Measurements from ENCODE around the gene RETREG2. TPM values are rescaled to one million over a fixed set of nuclear protein-coding genes. Genes with fewer than 3 reads are reported as not detected.

The RETREG2 gene
- total RNA-seq, 6 experiments from 2014 or later: 77.3 to 102 (median 85.5) TPM

- H3K4me1 Mint-ChIP-seq (ENCODE audit: low read depth): peaks cover 44% of the 10 kb centered on the region
- no peak for TF ChIP-seq CTCF (IDR thresholded peaks at IDR 0.05)
- H3K27me3 Mint-ChIP-seq (ENCODE audit: insufficient read depth): peaks cover 2% of the 10 kb centered on the region
- H3K36me3 Mint-ChIP-seq (ENCODE audit: low read depth): peaks cover 18% of the 10 kb centered on the region
- no peaks in the 10 kb centered on the region for H3K9me3 Mint-ChIP-seq
- DNase-seq: no peak
- no peak overlapping the region for H3K4me3 Mint-ChIP-seq
- no peak overlapping the region for H3K27ac Mint-ChIP-seq
Observed at GRCh38 chr2:219174146-219174545, 3.9 kb upstream of the RETREG2 start.

- no peak for TF ChIP-seq CTCF (IDR thresholded peaks at IDR 0.05)
- DNase-seq: no peak
- Mint-ChIP-seq H3K9me3 (no peaks in the 10 kb centered on the region), H3K27me3 (ENCODE audit: insufficient read depth) (peaks cover 2% of the 10 kb centered on the region), H3K4me1 (ENCODE audit: low read depth) (peaks cover 48% of the 10 kb centered on the region), H3K36me3 (ENCODE audit: low read depth) (peaks cover 20% of the 10 kb centered on the region), H3K27ac (no peak overlapping the region), H3K4me3 (no peak overlapping the region)
Observed at GRCh38 chr2:219174801-219175200, 3.3 kb upstream of the RETREG2 start.

GRCh38 chr2:219175486-219175885, 2.6 kb upstream of the RETREG2 start:
- no peak for TF ChIP-seq CTCF (IDR thresholded peaks at IDR 0.05)
- no peak overlapping the region for H3K27ac Mint-ChIP-seq
- peaks cover 48% of the 10 kb centered on the region for H3K4me1 Mint-ChIP-seq (ENCODE audit: low read depth)
- peaks cover 22% of the 10 kb centered on the region for H3K36me3 Mint-ChIP-seq (ENCODE audit: low read depth)
- no peak for DNase-seq
- peaks cover 2% of the 10 kb centered on the region for H3K27me3 Mint-ChIP-seq (ENCODE audit: insufficient read depth)
- H3K4me3 Mint-ChIP-seq: peak overlapping the region; percentile 94
- H3K9me3 Mint-ChIP-seq: no peaks in the 10 kb centered on the region

GRCh38 chr2:219175928-219176817, 1.9 kb upstream of the RETREG2 start:
- H3K4me3 Mint-ChIP-seq: peak overlapping the region; percentile 94
- TF ChIP-seq CTCF (IDR thresholded peaks at IDR 0.05): peak; percentile 53
- peaks cover 2% of the 10 kb centered on the region for H3K27me3 Mint-ChIP-seq (ENCODE audit: insufficient read depth)
- peak overlapping the region; percentile 64 for H3K27ac Mint-ChIP-seq
- no peaks in the 10 kb centered on the region for H3K9me3 Mint-ChIP-seq
- peaks cover 28% of the 10 kb centered on the region for H3K36me3 Mint-ChIP-seq (ENCODE audit: low read depth)
- H3K4me1 Mint-ChIP-seq (ENCODE audit: low read depth): peaks cover 45% of the 10 kb centered on the region
- peak; percentile 30 for DNase-seq

GRCh38 chr2:219176818-219177551, 1.1 kb upstream of the RETREG2 start, which contains the start of gene CNPPD1:
Gene CNPPD1 (minus strand): TSS chr2:219176925. CDS start chr2:219176828, 97 bp downstream.
- peak within 1 kb of the TSS; percentile 95 for H3K27ac Mint-ChIP-seq
- peak within 1 kb of the TSS; percentile 94 for H3K4me3 Mint-ChIP-seq
- H3K36me3 Mint-ChIP-seq (ENCODE audit: low read depth): peaks cover 27% of the 10 kb centered on the region
- DNase-seq: peak; percentile 60
- TF ChIP-seq CTCF (IDR thresholded peaks at IDR 0.05): no peak
- no peaks in the 10 kb centered on the region for H3K9me3 Mint-ChIP-seq
- H3K27me3 Mint-ChIP-seq (ENCODE audit: insufficient read depth): peaks cover 2% of the 10 kb centered on the region
- H3K4me1 Mint-ChIP-seq (ENCODE audit: low read depth): peaks cover 38% of the 10 kb centered on the region
